Vagina (tissue), 2 donors: Measurements from ENCODE around the gene POLN. TPM values are rescaled to one million over a fixed set of nuclear protein-coding genes. Genes with fewer than 3 reads are reported as not detected.

Experiments
- DNase-seq, 2 donors: peaks; one replicate each; pipeline ENCODE4 v3.0.0-alpha.2; 2017; ENCODE audit errors: extremely low spot score in 2 of 2
- H3K27ac ChIP-seq: fragments of 200-600 bp; sonication (generic); one replicate; pipeline ENCODE4 v1.5.1; 2019
- H3K27me3 ChIP-seq: fragments of 200-600 bp; sonication (generic); one replicate; pipeline ENCODE4 v1.5.1; 2019
- H3K36me3 ChIP-seq, 2 donors: fragments of 200-600 bp; sonication (generic); one replicate each; pipeline ENCODE4 v1.5.1; 2017 to 2019
- H3K4me1 ChIP-seq: fragments of 200-600 bp; sonication (generic); one replicate; pipeline ENCODE4 v1.5.1; 2019
- H3K4me3 ChIP-seq, 2 donors: fragments of 200-600 bp; sonication (generic); 1 replicate in 1 of 2; 2 replicates in 1 of 2; pipeline ENCODE4 v1.5.1; 2016 to 2019
- H3K9me3 ChIP-seq: fragments of 200-600 bp; sonication (generic); one replicate; pipeline ENCODE4 v1.5.1; 2019
- POLR2A ChIP-seq, 2 donors: fragments of 450-650 bp; IDR thresholded peaks; one replicate each; pipeline ENCODE4 v1.6.1; 2017; ENCODE audit warnings: antibody characterized with exemption in 2 of 2, mild to moderate bottlenecking in 2 of 2, moderate library complexity in 2 of 2
- POLR2AphosphoS5 ChIP-seq, 2 donors: sonication (generic); formaldehyde crosslinking; IDR thresholded peaks; one replicate each; pipeline ENCODE4 v1.9.0; 2017; ENCODE audit warnings: antibody characterized with exemption in 2 of 2, mild to moderate bottlenecking in 2 of 2, low read depth in 1 of 2; ENCODE audit not compliant: insufficient read depth in 1 of 2
- intact Hi-C: fragments of 100-400 bp; cut with DNase I; formaldehyde crosslinking; loops from one replicate; pipeline ENCODE4 v1.15.1; 2023
- total RNA-seq: library from RNA; depleted of rRNA; stranded (reverse); fragments of >200 nt; gene quantifications from one replicate; pipeline ENCODE4 v1.2.3, GENCODE V29; 2016
- TF ChIP-seq, protein P1 (sequence below), 3 experiments: fragments of 450-650 bp in 2 of 3; fragments of 200-600 bp in 1 of 3; sonication (generic) in 1 of 3; IDR thresholded peaks; one replicate each; pipeline ENCODE4 v1.5.1; 2017 to 2019; ENCODE audit warnings: antibody characterized with exemption in 3 of 3, mild to moderate bottlenecking in 2 of 3, moderate library complexity in 2 of 3

POLN gene
- total RNA-seq, 1 donor from 2014 or later = 3.9 TPM

- no peaks in the 10 kb centered on the region for H3K9me3 ChIP-seq
- H3K27ac ChIP-seq = no peak overlapping the region
- DNase-seq = no peak
- no peaks in the 10 kb centered on the region for H3K36me3 ChIP-seq
- H3K27me3 ChIP-seq = no peaks in the 10 kb centered on the region
- no peaks in the 10 kb centered on the region for H3K4me1 ChIP-seq
- intact Hi-C loops = no loop called here
- no peak overlapping the region for H3K4me3 ChIP-seq
- TF ChIP-seq POLR2A (IDR thresholded peaks at IDR 0.05) = no peak
- TF ChIP-seq POLR2AphosphoS5 (IDR thresholded peaks at IDR 0.05; ENCODE audit: insufficient read depth in 1 of 2, low read depth in 1 of 2) = no peak
These were observed 125.1 kb downstream of the POLN start for GRCh38 chr4:2116687-2117400.

DNA sequence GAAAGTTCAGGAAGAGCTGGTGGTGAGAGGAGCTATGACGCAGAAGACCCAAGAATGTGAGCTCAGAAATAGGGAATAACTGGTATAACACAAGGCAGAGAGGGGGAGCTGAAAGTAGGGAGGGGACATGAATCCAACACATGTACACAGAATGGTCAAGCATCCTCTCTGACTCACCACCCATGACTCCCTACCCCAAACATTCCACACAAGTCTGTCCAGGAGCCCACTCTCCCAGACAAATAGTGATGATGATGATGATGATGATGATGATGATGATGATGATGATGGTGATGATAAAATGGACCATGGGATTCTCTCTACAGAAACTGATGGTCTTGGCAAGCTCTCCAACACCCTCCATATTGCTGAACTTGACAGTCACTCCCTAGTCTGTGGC lies 136.4 kb downstream of the POLN start:
- intact Hi-C loops = no loop called here
- Histone ChIP-seq H3K27ac (no peak overlapping the region), H3K27me3 (no peaks in the 10 kb centered on the region), H3K4me3 (no peak overlapping the region), H3K9me3 (peaks cover 10% of the 10 kb centered on the region), H3K36me3 (no peaks in the 10 kb centered on the region), H3K4me1 (no peaks in the 10 kb centered on the region)
- no peak for DNase-seq
- TF ChIP-seq, protein P1, sequence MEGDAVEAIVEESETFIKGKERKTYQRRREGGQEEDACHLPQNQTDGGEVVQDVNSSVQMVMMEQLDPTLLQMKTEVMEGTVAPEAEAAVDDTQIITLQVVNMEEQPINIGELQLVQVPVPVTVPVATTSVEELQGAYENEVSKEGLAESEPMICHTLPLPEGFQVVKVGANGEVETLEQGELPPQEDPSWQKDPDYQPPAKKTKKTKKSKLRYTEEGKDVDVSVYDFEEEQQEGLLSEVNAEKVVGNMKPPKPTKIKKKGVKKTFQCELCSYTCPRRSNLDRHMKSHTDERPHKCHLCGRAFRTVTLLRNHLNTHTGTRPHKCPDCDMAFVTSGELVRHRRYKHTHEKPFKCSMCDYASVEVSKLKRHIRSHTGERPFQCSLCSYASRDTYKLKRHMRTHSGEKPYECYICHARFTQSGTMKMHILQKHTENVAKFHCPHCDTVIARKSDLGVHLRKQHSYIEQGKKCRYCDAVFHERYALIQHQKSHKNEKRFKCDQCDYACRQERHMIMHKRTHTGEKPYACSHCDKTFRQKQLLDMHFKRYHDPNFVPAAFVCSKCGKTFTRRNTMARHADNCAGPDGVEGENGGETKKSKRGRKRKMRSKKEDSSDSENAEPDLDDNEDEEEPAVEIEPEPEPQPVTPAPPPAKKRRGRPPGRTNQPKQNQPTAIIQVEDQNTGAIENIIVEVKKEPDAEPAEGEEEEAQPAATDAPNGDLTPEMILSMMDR (IDR thresholded peaks at IDR 0.05) = no peak
- TF ChIP-seq POLR2A (IDR thresholded peaks at IDR 0.05) (no peak), POLR2AphosphoS5 (IDR thresholded peaks at IDR 0.05; ENCODE audit: insufficient read depth in 1 of 2, low read depth in 1 of 2) (no peak)

- H3K9me3 ChIP-seq = peaks cover 10% of the 10 kb centered on the region
- H3K27me3 ChIP-seq = no peaks in the 10 kb centered on the region
- no peaks in the 10 kb centered on the region for H3K4me1 ChIP-seq
- H3K4me3 ChIP-seq = no peak overlapping the region
- DNase-seq = no peak
- TF ChIP-seq, protein P1 (IDR thresholded peaks at IDR 0.05) = no peak
- TF ChIP-seq POLR2AphosphoS5 (IDR thresholded peaks at IDR 0.05; ENCODE audit: insufficient read depth in 1 of 2, low read depth in 1 of 2) = no peak
- intact Hi-C loops = no loop called here
- H3K36me3 ChIP-seq = no peaks in the 10 kb centered on the region
- H3K27ac ChIP-seq = no peak overlapping the region
These were observed 137.2 kb downstream of the POLN start for GRCh38 chr4:2104556-2105345.

- H3K9me3 ChIP-seq = peaks cover 10% of the 10 kb centered on the region
- no peak for DNase-seq
- TF ChIP-seq POLR2AphosphoS5 (IDR thresholded peaks at IDR 0.05; ENCODE audit: insufficient read depth in 1 of 2, low read depth in 1 of 2) = no peak
- TF ChIP-seq, protein P1 (IDR thresholded peaks at IDR 0.05) = no peak
- no peak for TF ChIP-seq POLR2A (IDR thresholded peaks at IDR 0.05)
- H3K36me3 ChIP-seq = no peaks in the 10 kb centered on the region
- H3K27ac ChIP-seq = no peak overlapping the region
- no peaks in the 10 kb centered on the region for H3K4me1 ChIP-seq
- H3K4me3 ChIP-seq = no peak overlapping the region
- no peaks in the 10 kb centered on the region for H3K27me3 ChIP-seq
- intact Hi-C loops = no loop called here
These were observed 137.9 kb downstream of the POLN start for GRCh38 chr4:2103843-2104547.

DNA sequence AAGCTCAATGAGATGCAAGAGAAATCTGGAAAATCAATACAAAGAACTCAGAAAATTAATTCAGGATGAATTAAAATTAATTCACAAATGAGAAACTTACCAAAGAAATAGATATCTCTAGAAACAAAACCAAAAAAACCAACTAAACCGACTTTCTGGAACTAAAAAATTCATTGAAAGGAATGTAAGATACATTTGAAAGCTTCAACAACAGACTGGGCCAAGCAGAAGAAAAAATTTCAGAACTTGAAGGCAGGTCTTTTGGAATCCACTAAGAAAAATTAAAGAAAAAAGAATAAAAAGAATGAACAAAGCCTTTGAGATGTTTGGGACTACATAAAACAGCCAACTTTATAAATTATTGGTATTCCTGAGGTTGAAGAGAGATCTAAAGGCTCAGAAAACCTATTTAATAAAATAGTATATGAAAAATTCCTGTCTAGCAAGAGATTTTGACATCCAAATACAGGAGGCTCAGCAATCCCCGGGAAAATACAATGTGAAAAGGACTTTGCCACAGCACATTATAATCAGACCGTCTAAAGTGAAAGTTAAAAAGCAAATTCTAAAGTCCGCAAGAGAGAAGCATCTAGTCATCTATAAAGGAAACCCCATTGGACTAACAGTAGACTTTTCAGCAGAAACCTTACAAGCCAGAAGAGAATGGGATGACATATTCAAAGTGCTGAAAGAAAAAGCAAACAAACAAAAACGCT lies 138.6 kb downstream of the POLN start:
- DNase-seq = no peak
- Histone ChIP-seq H3K27me3 (no peaks in the 10 kb centered on the region), H3K4me1 (no peaks in the 10 kb centered on the region), H3K9me3 (peaks cover 10% of the 10 kb centered on the region), H3K36me3 (no peaks in the 10 kb centered on the region), H3K4me3 (no peak overlapping the region), H3K27ac (no peak overlapping the region)
- intact Hi-C loops = no loop called here
- TF ChIP-seq, protein P1 (IDR thresholded peaks at IDR 0.05) = no peak
- TF ChIP-seq POLR2A (IDR thresholded peaks at IDR 0.05) = no peak
